NB4 (cell line): Measurements from ENCODE around the gene ZNF93.

ENCODE experiments used
- CTCF ChIP-seq: IDR thresholded peaks from one replicate; pipeline ENCODE4 v1.5.1; 2012; ENCODE audit warnings: low read depth, low read length
- POLR2A ChIP-seq: IDR thresholded peaks from 2 replicates; pipeline ENCODE4 v1.6.1; 2011; ENCODE audit warnings: mild to moderate bottlenecking; ENCODE audit not compliant: insufficient read length; ENCODE audit errors: extremely low read depth

GRCh38 chr19:19911150-19911549 lies 10.4 kb downstream of the ZNF93 start:
- TF ChIP-seq CTCF = no peak
- no peak for TF ChIP-seq POLR2A
